Smooth muscle cell (in vitro differentiated cells): ENCODE measurements around the gene KLHL34. TPM values are rescaled to one million over a fixed set of nuclear protein-coding genes. Genes with fewer than 3 reads are reported as not detected.

Experiments
- DNase-seq: peaks from one replicate; lab custom pipeline; 2025; ENCODE audit not compliant: unreplicated experiment; lab: John Stamatoyannopoulos, UW
- H2AFZ ChIP-seq: fragments of 200-600 bp; sonication (generic); 2 replicates; pipeline ENCODE4 v1.6.0; 2016; ENCODE audit warnings: antibody characterized with exemption, low read depth, mild to moderate bottlenecking
- H3F3A ChIP-seq: fragments of 200-600 bp; sonication (generic); 2 replicates; pipeline ENCODE4 v1.6.0; 2017; ENCODE audit warnings: antibody characterized with exemption, low read depth
- H3K27ac ChIP-seq: fragments of 200-600 bp; sonication (generic); 2 replicates; pipeline ENCODE4 v1.5.1; 2016; ENCODE audit warnings: low read depth, mild to moderate bottlenecking
- H3K27me3 ChIP-seq: fragments of 200-600 bp; sonication (generic); 2 replicates; pipeline ENCODE4 v1.6.1; 2016; ENCODE audit warnings: low read depth, mild to moderate bottlenecking
- H3K36me3 ChIP-seq: fragments of 200-600 bp; sonication (generic); 2 replicates; pipeline ENCODE4 v1.5.1; 2016; ENCODE audit warnings: low read depth
- H3K4me1 ChIP-seq: fragments of 200-600 bp; sonication (generic); 2 replicates; pipeline ENCODE4 v1.5.1; 2016; ENCODE audit warnings: low read depth
- H3K4me2 ChIP-seq: fragments of 200-600 bp; sonication (generic); 2 replicates; pipeline ENCODE4 v1.6.0; 2016; ENCODE audit warnings: mild to moderate bottlenecking
- H3K4me3 ChIP-seq: fragments of 200-600 bp; sonication (generic); 2 replicates; pipeline ENCODE4 v1.5.1; 2016; ENCODE audit warnings: mild to moderate bottlenecking
- H3K79me2 ChIP-seq: fragments of 200-600 bp; sonication (generic); 2 replicates; pipeline ENCODE4 v1.6.0; 2016; ENCODE audit warnings: low read depth, mild to moderate bottlenecking
- H3K9ac ChIP-seq: fragments of 200-600 bp; sonication (generic); 2 replicates; pipeline ENCODE4 v1.6.0; 2016; ENCODE audit warnings: low read depth
- H3K9me3 ChIP-seq: fragments of 200-600 bp; sonication (generic); replicated peaks from 2 replicates; pipeline ENCODE4 v1.5.1; 2016; ENCODE audit warnings: low read depth
- H4K20me1 ChIP-seq: fragments of 200-600 bp; sonication (generic); 2 replicates; pipeline ENCODE4 v1.6.0; 2016; ENCODE audit warnings: low read depth
- WGBS: methylation state at CpG from one replicate; pipeline ENCODE4 v1.1.7; 2016; ENCODE audit warnings: low lambda C conversion rate; 5-methylcytosine and 5-hydroxymethylcytosine counted together
- polyA plus RNA-seq: library from polyadenylated mRNA; unstranded; fragments of >200 nt; fragmentation: Nextera tagmentation; extraction: Ambion mirVana; gene quantifications from 2 replicates; pipeline ENCODE4 v1.2.1, GENCODE V29; 2016
- total RNA-seq: library from RNA; depleted of rRNA; stranded (reverse); fragments of >200 nt; gene quantifications from 2 replicates; pipeline ENCODE4 v1.2.3, GENCODE V29; 2014
- TF ChIP-seq, protein P1 (sequence below): fragments of 200-600 bp; sonication (generic); IDR thresholded peaks from 2 replicates; pipeline ENCODE4 v1.5.1; 2017; ENCODE audit warnings: borderline replicate concordance, mild to moderate bottlenecking, antibody characterized with exemption; ENCODE audit not compliant: insufficient read depth, poor library complexity, severe bottlenecking

Gene KLHL34, protein sequence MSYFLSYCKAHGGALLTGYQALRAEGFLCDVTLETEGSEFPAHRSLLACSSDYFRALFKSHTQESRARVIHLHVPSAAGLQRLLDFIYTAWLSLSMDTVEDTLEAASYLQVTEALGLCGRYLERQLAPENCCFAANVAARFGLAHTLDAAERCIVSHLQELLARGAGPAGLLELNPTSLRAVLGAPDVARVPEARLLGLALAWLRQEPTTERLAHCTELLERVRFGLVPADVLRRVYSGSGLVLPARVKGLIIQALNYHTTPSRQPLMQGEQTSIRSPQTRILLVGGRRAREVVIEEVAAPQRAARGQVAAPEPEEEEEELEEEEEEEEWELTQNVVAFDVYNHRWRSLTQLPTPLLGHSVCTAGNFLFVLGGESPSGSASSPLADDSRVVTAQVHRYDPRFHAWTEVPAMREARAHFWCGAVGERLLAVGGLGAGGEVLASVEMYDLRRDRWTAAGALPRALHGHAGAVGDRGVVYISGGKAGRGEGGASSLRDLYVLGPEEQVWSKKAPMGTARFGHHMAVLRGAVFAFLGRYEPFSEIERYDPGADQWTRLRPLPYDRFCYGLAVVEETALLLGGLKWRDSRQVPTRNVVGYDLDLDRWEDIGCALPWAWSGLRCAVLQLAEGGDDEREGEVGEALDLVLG
- total RNA-seq = not detected in 2 replicates
- not detected in 2 replicates for polyA plus RNA-seq

DNA sequence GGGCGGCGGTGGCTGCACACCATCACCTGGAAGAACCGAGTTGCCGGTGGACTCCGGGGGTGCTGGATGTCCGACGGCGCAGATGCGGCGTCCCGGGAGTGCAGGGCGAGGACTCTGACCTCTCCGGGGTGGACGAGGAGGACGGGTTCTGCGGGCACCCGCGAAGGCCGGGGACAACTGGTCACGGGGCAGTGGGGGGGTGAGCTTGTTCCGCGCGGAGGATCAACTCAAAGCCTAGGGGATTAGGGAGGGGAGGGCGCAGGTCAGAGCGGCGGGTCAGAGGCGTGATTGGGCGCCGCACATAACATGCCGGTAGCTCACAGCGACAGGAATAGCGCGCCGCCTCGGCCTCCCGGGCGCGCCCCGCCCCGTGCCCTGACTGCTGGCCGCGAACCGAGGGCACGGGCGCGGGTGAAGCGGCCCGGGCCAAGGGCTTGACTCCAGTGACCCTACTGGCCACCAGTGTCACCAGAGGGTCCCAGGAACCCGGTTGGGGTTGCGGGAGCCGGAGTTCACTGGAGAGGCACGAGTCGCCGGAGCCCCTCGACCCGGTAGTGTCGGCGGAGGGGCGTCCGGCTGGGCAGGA, at the start of gene KLHL34:
TSS of gene KLHL34 (minus strand) at position 179 of the 586 bp plus-strand sequence. CDS start 542 bp downstream, outside the sequence.
- Histone ChIP-seq H4K20me1 (no peaks in the 10 kb centered on the region), H3F3A (no peaks in the 10 kb centered on the region), H3K27me3 (no peaks in the 10 kb centered on the region), H3K4me2 (no peak within 1 kb of the TSS), H3K9ac (no peak within 1 kb of the TSS), H3K9me3 (no peaks in the 10 kb centered on the region), H3K36me3 (no peaks in the 10 kb centered on the region), H3K4me1 (no peaks in the 10 kb centered on the region), H3K79me2 (no peaks in the 10 kb centered on the region), H3K27ac (no peak within 1 kb of the TSS), H2AFZ (no peak within 1 kb of the TSS), H3K4me3 (no peak within 1 kb of the TSS)
- no peak for DNase-seq
- TF ChIP-seq, protein P1, sequence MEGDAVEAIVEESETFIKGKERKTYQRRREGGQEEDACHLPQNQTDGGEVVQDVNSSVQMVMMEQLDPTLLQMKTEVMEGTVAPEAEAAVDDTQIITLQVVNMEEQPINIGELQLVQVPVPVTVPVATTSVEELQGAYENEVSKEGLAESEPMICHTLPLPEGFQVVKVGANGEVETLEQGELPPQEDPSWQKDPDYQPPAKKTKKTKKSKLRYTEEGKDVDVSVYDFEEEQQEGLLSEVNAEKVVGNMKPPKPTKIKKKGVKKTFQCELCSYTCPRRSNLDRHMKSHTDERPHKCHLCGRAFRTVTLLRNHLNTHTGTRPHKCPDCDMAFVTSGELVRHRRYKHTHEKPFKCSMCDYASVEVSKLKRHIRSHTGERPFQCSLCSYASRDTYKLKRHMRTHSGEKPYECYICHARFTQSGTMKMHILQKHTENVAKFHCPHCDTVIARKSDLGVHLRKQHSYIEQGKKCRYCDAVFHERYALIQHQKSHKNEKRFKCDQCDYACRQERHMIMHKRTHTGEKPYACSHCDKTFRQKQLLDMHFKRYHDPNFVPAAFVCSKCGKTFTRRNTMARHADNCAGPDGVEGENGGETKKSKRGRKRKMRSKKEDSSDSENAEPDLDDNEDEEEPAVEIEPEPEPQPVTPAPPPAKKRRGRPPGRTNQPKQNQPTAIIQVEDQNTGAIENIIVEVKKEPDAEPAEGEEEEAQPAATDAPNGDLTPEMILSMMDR = no peak
- 98% methylated on average over 40 of the region's 60 CpGs for WGBS

DNA sequence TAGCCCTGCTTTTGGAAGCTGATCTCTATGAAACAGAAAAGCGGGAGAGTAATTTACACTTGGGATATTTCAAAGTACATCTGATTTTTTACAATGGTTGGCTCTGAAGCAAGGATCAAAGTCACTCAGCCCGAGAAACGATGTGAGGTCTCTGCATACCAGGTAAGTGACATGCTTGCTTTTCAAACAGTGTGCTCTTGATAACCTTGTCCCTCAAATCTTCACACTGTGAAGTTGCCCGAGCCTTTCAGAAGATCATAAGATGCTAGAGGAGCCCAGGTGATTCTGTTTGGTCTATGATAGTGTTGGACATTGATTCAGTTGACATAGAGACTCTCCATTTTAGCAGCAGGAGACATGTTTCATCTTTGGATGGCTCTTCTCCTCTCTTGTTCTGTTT, 47.1 kb upstream of the KLHL34 start:
- Histone ChIP-seq H3K79me2 (no peaks in the 10 kb centered on the region), H3F3A (no peaks in the 10 kb centered on the region), H3K27ac (no peak overlapping the region), H3K4me1 (no peaks in the 10 kb centered on the region), H3K36me3 (no peaks in the 10 kb centered on the region), H4K20me1 (no peaks in the 10 kb centered on the region), H3K4me2 (no peak overlapping the region), H2AFZ (no peak overlapping the region), H3K27me3 (no peaks in the 10 kb centered on the region), H3K9ac (no peak overlapping the region), H3K4me3 (no peak overlapping the region), H3K9me3 (no peaks in the 10 kb centered on the region)
- DNase-seq = no peak
- WGBS = 67% methylated on average over 4 of the region's 4 CpGs
- TF ChIP-seq, protein P1 = no peak

DNA sequence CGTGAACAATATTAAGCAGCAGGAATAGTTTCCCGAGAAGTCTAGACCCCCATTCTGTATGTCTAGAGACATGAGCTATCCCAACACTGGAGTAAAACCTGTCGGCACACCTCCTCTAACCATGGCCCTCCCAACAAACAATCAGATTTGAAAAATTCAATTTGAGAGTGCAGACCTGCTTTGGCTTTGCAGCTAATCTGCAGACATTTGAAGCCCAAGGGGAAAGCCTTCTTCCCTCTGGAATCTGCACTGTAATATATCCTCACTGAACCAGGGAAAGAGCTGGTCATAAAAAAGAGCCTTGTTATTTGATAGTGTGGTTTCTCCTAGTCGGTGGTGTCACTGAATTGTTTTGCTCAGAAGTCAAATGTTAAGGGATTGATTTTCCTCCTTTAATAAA, 44.6 kb upstream of the KLHL34 start:
- no peak overlapping the region for H3K4me3 ChIP-seq
- no peaks in the 10 kb centered on the region for H3K4me1 ChIP-seq
- DNase-seq = no peak
- H3K36me3 ChIP-seq = no peaks in the 10 kb centered on the region
- no peaks in the 10 kb centered on the region for H3K27me3 ChIP-seq
- no peaks in the 10 kb centered on the region for H3K79me2 ChIP-seq
- H2AFZ ChIP-seq = no peak overlapping the region
- TF ChIP-seq, protein P1 = no peak
- H3K9me3 ChIP-seq = no peaks in the 10 kb centered on the region
- H3K4me2 ChIP-seq = no peak overlapping the region
- no peak overlapping the region for H3K9ac ChIP-seq
- no peaks in the 10 kb centered on the region for H4K20me1 ChIP-seq
- 67% methylated on average over 4 of the region's 4 CpGs for WGBS
- H3F3A ChIP-seq = no peaks in the 10 kb centered on the region
- no peak overlapping the region for H3K27ac ChIP-seq
